Measurements from ENCODE around the gene C1orf159. TPM values are rescaled to one million over a fixed set of nuclear protein-coding genes. Genes with fewer than 3 reads are reported as not detected.

Gene C1orf159
- total and polyA plus RNA-seq, 10 of the 15 experiments (the other 5 are each of a cell fraction or from before 2014, with no cell fraction given): 0.11 to 23.4 (median 8.0) TPM

GRCh38 chr1:1043921-1044320 is 72.0 kb downstream of the C1orf159 start:
- H3K36me3 ChIP-seq (ENCODE audit: control insufficient read depth in 2 of 2, insufficient read depth in 2 of 2, low read length in 1 of 2): peaks cover 0 to 20% of the 10 kb centered on the region in 2 experiments; a peak in 3 of 4 replicates
- in situ Hi-C loops (cut with MboI) (no loop called here), intact Hi-C loops (cut with micrococcal nuclease; ENCODE audit: unreplicated experiment) (no loop called here)
- no peak overlapping the region for H2AFZ ChIP-seq (ENCODE audit: control insufficient read depth, low read depth, low read length)
- SMC1A ChIA-PET (ENCODE audit: uncharacterized antibody, unreplicated experiment): no interaction called here
- DNase-seq (ENCODE audit: low read depth, low spot score): no peak
- CTCF ChIA-PET: interaction anchor here (1.0 kb wide), 1 partner anchor 15 kb away, joined by 3 read pairs; no protein-coding TSS in a partner anchor
- no peak overlapping the region for H3K4me2 ChIP-seq (ENCODE audit: control insufficient read depth, insufficient read depth)
- no peaks in the 10 kb centered on the region for H3K9me3 ChIP-seq (replicated peaks; ENCODE audit: control insufficient read depth, insufficient read depth, low read length)
- RAD21 ChIA-PET (ENCODE audit: unreplicated experiment): no interaction called here
- no peak overlapping the region for H3K9ac ChIP-seq (ENCODE audit: control insufficient read depth, insufficient read depth, low read length)
- peaks cover 14% of the 10 kb centered on the region for H3K4me1 ChIP-seq (ENCODE audit: control insufficient read depth, insufficient read depth, low read length)
- H3K27me3 ChIP-seq (replicated peaks in 1 of 2; ENCODE audit: control insufficient read depth in 2 of 2, insufficient read depth in 2 of 2, low read length in 1 of 2): no peaks in the 10 kb centered on the region
- POLR2A ChIA-PET: no interaction called here
- BruUV-seq (replicated peaks): no TSS peak
- H3K4me3 ChIP-seq: no peak overlapping the region
- no peaks in the 10 kb centered on the region for H4K20me1 ChIP-seq (ENCODE audit: control insufficient read depth, insufficient read depth)
- WGBS (ENCODE audit: insufficient coverage, insufficient replicate concordance, low lambda C conversion rate, missing lambda C conversion rate): 98% methylated on average over 33 of the region's 33 CpGs
- no peak for FAIRE-seq
- no peak for ATAC-seq
- no peak overlapping the region for H3K27ac ChIP-seq (ENCODE audit: control insufficient read depth, insufficient read depth)
- no peaks in the 10 kb centered on the region for H3K79me2 ChIP-seq (ENCODE audit: control insufficient read depth, insufficient read depth, low read length)
- TF ChIP-seq ETV6 (conservative IDR thresholded peaks at IDR 0.05 in 1 of 2, IDR thresholded peaks at IDR 0.05 in 1 of 2; ENCODE audit: borderline replicate concordance in 1 of 2, low read depth in 1 of 2): no peak
- TF ChIP-seq SPI1 (IDR thresholded peaks at IDR 0.05; ENCODE audit: borderline replicate concordance, insufficient read depth, low read depth, low read length): no peak
- TF ChIP-seq HDAC6 (IDR thresholded peaks at IDR 0.05; ENCODE audit: unreplicated experiment): no peak
- TF ChIP-seq MTA3 (IDR thresholded peaks at IDR 0.05; ENCODE audit: borderline replicate concordance, low read length): no peak
- TF ChIP-seq ZBTB33 (IDR thresholded peaks at IDR 0.05): no peak
- no peak for TF ChIP-seq MEF2B (IDR thresholded peaks at IDR 0.05; ENCODE audit: partially characterized antibody, poor library complexity, severe bottlenecking)
- TF ChIP-seq STAT1 (conservative IDR thresholded peaks at IDR 0.05): no peak
- no peak for TF ChIP-seq BRCA1 (IDR thresholded peaks at IDR 0.05; ENCODE audit: low read depth, low read length)
- TF ChIP-seq ELK1 (IDR thresholded peaks at IDR 0.05; ENCODE audit: low read depth, low read length): no peak
- TF ChIP-seq HDAC2 (IDR thresholded peaks at IDR 0.05): no peak
- TF ChIP-seq ZNF622 (IDR thresholded peaks at IDR 0.05): no peak
- TF ChIP-seq STAT3 (IDR thresholded peaks at IDR 0.05; ENCODE audit: low read depth, low read length): no peak
- no peak for TF ChIP-seq NRF1 (conservative IDR thresholded peaks at IDR 0.05; ENCODE audit: low read depth, low read length)
- no peak for TF ChIP-seq TAF1 (IDR thresholded peaks at IDR 0.05; ENCODE audit: borderline replicate concordance, low read depth, low read length)
- no peak for TF ChIP-seq MLLT1 (IDR thresholded peaks at IDR 0.05)
- TF ChIP-seq FOXK2 (IDR thresholded peaks at IDR 0.05): no peak
- no peak for TF ChIP-seq SUZ12 (IDR thresholded peaks at IDR 0.05; ENCODE audit: unreplicated experiment)
- no peak for TF ChIP-seq EGR1 (IDR thresholded peaks at IDR 0.05; ENCODE audit: borderline replicate concordance in 1 of 2, low read depth in 2 of 2, low read length in 2 of 2)
- TF ChIP-seq SRF (IDR thresholded peaks at IDR 0.05; ENCODE audit: low read depth in 2 of 2, low read length in 2 of 2): no peak

Data from GM12878 (cell line).